GM20000 (cell line): ENCODE data around the gene KY.

Experiments
- DNase-seq: peaks from one replicate; pipeline ENCODE4 v3.0.0; 2012; ENCODE audit warnings: low spot score
- TF ChIP-seq, protein P1 (sequence below): IDR thresholded peaks from 2 replicates; pipeline ENCODE4 v1.5.1; 2012; ENCODE audit warnings: mild to moderate bottlenecking, control low read depth; ENCODE audit errors: extremely low read depth, missing control alignments

Gene KY

DNA sequence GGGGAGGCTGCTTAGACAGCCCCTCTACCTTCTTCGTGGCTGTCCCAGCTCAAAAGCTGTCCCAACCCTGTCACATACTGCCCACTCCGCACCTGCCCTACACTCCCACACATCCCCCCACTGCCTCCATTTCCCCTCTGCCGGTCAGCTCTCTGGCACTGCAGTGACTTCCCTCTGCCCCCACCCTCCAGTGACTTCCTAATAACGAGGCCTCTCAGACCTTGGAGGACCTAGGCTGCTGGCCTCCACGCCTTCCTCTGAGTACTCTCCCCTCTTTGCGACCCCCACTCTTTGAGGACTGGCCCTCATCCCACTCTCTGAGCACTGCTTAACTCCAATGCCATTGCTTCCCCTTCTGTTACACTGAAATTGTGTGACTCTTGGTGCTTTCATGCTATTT lies 45.3 kb downstream of the KY start:
- TF ChIP-seq, protein P1, sequence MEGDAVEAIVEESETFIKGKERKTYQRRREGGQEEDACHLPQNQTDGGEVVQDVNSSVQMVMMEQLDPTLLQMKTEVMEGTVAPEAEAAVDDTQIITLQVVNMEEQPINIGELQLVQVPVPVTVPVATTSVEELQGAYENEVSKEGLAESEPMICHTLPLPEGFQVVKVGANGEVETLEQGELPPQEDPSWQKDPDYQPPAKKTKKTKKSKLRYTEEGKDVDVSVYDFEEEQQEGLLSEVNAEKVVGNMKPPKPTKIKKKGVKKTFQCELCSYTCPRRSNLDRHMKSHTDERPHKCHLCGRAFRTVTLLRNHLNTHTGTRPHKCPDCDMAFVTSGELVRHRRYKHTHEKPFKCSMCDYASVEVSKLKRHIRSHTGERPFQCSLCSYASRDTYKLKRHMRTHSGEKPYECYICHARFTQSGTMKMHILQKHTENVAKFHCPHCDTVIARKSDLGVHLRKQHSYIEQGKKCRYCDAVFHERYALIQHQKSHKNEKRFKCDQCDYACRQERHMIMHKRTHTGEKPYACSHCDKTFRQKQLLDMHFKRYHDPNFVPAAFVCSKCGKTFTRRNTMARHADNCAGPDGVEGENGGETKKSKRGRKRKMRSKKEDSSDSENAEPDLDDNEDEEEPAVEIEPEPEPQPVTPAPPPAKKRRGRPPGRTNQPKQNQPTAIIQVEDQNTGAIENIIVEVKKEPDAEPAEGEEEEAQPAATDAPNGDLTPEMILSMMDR: no peak
- DNase-seq: no peak

DNA sequence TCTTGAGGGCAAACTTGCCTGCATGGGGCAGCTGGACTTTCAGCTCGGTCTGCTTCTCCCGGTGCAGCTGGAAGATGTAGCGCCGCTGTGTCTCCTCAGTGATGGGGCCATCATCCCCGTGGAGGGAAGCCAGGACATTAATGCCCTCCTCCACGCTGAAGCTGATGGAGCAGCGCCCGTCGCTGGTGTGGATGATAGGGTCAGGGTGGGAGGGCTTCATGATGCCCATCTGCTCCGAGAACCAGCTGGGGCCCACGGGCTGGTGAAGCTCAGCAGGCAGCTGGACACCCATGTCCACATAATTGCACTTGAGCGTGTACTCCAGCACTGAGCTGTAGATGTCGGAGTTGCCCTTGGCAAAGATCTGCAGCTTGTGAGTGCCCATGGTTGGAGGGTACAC lies 46.9 kb downstream of the KY start:
- TF ChIP-seq, protein P1: no peak
- DNase-seq: no peak

DNA sequence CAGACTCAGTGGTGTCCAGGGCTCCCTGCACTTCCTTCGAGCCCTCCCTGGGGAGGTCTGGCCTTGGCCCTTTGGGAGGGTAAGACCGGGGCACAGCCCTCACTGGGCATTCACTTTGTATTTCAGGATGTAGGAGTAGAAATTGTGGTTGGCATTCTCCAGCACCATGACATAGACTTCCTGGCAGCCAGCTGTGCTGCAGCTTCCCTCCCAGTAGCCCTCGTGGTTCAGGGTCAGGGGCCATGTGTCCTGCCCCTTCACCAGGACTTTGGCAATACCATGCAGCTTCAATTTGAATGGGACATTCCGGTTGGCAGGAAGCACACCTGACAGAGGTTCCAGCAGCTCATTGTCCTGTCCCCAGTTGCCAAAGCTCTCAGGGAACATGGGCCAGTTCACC lies 47.3 kb downstream of the KY start:
- TF ChIP-seq, protein P1: no peak
- no peak for DNase-seq

DNA sequence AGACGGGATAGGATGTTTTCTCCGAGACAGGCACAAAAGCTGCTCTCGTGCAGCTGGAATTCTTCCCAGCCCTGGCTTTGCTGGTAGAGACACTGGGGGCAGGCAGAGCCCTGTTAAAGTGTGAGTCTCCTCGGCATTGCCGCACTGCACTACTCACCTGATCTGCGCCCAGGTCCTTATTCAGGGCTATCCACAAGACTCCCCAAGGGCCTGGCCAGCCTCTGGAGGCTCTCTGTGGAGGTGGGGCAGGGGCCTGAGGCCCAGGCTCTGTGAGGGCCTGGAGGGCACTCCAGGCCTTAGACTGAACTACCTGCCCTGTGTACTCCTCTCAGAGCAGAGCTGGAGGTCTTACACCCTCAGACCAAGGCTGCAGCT lies 48.4 kb downstream of the KY start:
- TF ChIP-seq, protein P1: no peak

DNA sequence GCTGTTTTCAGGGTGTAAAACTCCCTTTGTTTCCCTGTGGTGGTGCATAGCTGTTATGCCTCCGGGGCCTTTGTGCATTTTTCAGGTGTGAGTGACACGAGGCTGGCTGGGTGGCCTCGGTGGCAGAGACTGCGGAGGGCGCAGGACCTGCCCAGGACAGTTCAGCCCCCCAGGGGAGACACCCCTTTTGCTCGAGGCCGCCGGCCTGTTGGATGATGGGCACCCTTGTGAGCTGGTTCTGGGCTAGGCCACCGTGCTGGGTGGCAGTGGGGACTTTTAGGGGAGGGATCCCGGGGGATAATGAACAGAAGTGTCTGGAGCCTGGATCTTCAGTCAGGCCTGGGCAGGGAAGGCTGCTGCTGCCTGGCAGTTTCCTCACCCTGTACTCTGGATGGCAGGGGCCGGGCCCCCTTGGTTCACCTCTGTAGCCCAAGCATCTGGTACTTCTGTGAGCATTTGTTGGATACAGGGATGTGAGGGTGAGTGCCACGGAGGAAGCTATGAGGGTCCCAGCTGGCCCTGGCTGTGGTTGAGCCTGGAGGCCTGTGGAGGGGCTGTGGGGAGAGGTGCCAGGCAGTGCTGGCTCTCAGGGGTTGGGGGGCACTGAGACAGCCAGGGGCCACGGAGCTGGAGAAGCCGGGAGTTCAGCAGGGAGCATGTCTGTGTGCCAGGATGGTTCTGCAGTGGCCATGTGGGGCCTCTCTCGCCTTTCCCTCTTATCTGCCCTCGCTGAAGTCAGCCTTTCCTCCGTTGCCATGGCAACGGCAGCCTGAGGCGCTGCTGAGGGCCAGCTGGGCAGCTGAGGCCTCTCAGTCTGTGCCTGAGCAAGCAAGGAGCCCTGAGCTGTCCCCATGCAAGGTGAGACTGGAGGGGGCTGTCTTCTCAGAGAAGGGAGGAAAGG lies 49.0 kb downstream of the KY start:
- TF ChIP-seq, protein P1: no peak
- no peak for DNase-seq

More for the DNA sequence above, 48.4 kb downstream of the KY start:
- DNase-seq: no peak

DNA sequence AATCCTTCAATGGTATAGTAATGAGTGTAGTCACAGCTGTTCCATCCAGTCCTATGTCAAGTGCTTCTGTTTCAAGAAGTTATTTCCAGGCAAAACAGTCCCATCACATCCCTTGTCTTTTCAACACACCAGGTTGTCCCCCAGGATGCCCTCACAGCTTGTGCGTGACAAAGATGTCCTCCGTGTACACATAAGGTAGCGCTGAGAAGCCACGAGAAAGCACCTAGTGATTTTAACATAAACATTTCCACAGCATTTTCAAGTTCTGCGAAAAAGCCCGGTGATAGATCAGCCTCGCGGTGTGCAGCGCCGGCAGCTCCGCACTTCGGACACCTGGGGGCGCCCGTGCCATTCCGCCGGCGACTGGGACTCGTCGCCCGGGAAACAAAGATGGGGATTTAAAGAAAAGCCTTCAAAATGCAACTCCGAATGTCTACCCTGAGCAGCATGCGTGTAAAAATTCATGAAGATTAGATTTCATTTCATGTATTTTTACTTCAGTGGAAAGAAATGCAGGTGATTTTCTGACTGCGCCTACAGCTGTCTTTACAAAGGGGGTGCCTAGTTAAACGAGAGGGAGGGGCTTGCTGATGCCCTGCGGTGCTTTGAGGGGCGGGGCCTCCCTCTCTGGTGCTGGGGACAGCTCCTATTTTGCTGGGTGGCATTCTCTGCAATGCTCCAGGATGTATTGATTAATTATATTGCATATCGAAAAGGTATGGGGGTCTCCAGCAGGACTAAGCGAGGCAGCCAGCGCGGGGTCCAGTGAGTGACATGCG lies 49.9 kb downstream of the KY start:
- TF ChIP-seq, protein P1: peak; percentile 88
- DNase-seq: peak; percentile 75

DNA sequence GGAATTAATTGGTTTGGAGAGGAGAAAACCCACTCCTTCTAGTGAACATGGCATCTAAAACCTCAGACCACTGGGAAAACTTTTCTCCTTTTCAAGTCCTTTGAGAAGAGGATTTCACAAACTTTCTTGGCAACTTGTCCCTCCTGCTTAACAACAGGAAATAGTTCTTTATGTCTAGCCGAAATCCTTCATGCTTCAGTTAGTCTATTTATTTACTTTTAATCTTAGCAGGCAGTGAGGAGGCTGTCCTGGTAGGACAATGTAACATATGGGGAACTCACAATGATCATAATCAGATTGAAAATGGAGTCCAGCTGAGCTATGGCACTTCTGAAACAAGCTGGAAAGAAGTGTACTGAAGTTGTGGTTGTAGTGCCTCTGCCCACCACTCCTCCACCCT lies 50.6 kb downstream of the KY start:
- no peak for DNase-seq
- TF ChIP-seq, protein P1: no peak
